Stimulated activated CD4-positive, alpha-beta T cell treated with anti-CD3 and anti-CD28 coated beads, Interleukin-12 subunit alpha, Interleukin-12 subunit beta, amount 100 ng/mL, for 48 hours (primary cell): ENCODE measurements around the gene GRIN1.
"Not testable (repeated sequence)": the region's sequence is repeated elsewhere in the genome, so short reads cannot be mapped to it uniquely, and the experiment has no call there.

Experiments used
- DNase-seq, 3 donors: peaks; one replicate each; pipeline ENCODE4 v3.0.0-alpha.2; 2020; ENCODE audit warnings: low read depth in 2 of 3, low spot score in 1 of 3

Gene GRIN1

DNA sequence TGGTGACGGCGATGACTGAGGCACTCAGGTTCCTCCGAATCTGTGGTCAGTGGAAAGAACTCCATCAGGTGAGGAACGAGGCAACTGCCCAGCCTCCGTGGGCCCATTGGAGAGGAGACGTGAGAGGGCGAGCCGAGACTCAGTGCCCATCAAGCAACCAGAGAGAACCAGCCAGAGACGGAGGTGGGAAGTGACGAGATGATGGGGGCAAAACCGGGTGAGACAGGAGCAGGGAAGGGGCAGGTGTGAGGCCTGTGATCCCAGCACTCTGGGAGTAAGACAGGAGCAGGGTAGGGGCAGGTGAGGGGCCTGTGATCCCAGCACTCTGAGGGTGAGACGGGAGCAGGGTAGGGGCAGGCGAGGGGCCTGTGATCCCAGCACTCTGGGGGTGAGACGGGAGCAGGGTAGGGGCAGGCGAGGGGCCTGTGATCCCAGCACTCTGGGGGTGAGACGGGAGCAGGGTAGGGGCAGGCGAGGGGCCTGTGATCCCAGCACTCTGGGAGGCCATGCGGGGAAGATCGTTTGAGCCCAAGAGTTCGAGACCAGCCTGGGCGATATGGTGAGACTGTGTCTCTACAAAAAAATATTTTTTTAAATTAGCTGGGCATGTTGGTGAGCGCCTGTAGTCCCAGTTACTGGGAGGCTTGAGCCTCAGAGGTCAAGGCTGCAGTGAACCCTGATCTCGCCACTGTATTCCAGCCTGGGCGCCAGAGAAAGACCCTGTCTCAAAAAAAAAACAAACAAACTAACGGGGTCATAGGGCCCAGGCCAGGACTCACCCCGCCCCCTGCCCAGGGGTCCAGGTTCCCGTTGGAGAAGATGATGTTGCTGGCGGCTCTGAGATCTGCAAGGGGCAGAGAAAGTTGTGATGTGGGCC, 27.8 kb upstream of the GRIN1 start:
- no peak for DNase-seq

DNA sequence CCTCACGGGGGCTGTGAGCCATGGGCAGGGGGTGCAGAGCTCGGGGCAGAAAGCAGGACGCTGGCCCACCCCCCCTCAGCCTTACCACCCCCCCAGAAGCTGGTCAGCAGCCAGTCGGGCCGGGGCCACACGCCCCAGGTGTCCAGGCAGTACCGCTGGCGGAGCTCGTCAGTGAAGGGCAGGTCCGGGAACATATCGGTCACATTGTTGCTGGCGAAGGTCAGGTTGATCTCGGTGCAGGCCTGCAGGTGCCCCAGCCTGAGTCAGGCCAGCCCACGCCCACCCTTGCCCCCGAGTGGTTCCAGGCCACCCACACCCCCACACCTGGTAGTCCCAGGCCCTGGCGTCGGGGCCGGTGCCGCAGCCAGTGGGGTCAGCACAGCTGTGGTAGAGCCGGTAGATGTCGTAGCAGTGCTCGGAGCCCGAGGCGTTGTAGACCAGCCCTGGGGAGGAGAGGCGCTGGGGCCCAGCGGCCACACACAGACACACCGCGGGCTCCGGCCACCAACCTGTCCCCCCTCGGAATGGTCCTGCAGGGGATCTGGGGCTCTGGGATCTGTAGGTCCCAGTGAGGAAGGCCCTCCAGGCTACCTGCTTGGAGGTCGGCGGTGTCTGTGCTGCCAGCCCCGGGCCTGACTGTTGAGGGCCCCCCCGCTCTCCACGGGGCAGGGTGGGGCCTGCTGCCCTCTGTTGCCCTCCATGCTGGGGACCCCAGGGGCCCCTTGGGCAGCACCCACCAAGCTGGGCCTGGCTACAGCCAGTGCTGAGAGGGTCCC, 27.0 kb upstream of the GRIN1 start:
- DNase-seq = no peak

DNA sequence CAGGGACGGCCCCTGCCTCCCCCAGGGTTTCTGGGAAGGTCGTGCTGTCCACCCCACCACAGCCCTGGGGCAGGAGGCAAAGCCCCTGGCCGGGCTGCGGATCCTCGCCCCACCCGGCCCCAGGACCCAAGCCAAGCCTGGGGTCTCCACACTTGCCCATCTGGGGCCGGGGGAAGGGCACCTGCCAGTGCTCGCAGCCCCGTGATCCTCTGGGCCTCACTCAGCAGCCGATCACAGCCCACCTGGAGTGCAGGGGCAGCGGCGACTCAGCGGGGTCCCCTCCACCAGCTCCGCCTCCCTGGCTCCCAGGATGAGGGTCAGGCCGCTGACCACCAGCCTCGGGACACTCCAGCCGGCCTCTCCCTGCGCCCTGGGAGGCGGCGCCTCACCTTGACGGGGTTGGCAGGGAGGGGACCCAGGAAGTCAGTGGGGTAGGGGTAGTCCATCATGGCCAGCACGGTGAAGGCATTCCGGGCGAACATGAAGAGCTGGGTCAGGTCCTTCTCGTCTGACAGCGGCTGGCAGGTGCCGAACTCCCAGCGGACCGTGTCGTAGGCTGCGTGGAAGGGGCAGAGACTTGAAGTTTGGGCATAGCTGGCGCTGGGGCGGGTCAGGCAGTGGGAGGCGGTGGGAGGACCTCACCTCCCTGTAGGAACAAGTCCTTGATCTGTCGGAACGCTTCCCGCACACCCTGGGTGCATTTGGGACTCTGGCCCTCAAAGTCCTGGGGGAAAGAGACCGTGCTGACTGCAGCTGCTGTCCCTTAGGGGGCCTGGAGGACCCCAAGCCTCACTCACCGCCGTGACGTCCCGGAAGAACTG, 26.2 kb upstream of the GRIN1 start:
- DNase-seq = no peak

DNA sequence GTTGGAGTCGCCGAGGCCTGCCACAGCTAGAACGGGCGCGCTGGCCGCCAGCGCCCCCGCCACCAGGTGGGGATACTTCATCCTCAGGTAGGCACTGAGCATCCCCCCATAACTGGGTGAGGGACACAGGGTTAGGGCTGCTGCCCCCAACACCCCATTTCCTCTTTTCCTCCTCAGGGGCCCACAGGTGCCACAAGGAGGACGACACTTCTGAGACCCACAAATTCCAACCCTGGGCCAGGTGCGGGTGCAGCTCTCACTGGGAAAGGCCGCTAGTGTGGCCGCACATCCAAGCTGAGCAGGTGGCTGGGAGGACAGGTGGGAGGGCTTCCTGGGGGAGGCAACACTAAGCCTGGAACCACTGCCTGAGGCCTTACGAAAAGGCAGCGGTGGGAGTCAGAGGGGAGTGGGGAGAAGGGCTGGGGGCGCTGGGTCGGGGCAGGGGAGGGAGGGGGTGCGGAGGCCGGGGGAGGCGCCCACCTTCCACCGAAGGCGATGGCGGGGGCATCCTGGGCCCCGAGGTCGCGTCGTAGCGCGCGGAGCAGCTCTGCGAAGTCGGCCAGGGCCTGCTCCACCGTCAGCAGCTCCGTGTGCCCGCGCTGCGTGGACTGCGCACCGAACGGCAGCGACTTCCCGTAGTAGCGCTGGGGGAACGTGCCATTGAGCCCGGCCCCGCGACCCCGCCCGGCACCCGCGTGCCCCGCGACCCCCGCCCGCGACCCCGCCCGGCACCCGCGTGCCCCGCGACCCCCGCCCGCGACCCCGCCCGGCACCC, 25.4 kb upstream of the GRIN1 start:
- peak in 1 of 3 donors; percentile 28 for DNase-seq

DNA sequence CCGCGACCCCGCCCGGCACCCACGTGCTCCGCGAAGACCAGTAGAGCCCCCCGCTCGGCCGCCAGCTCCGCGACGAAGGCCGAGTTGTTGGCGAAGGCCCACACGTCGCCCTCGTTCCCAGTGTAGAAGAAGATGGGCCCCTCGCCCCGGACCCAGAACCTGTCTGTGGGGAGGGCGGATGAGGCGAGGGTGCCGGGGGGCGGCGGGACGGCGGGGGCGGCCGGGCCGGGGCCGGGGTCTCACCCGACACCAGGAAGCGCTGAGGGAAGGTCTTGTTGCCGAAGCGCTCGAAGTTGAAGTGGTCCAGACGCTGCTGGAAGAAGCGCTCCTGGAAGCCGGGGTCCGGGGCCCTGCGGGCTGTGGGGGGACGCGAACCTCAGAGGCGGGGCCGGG, 24.7 kb upstream of the GRIN1 start:
- no peak for DNase-seq

DNA sequence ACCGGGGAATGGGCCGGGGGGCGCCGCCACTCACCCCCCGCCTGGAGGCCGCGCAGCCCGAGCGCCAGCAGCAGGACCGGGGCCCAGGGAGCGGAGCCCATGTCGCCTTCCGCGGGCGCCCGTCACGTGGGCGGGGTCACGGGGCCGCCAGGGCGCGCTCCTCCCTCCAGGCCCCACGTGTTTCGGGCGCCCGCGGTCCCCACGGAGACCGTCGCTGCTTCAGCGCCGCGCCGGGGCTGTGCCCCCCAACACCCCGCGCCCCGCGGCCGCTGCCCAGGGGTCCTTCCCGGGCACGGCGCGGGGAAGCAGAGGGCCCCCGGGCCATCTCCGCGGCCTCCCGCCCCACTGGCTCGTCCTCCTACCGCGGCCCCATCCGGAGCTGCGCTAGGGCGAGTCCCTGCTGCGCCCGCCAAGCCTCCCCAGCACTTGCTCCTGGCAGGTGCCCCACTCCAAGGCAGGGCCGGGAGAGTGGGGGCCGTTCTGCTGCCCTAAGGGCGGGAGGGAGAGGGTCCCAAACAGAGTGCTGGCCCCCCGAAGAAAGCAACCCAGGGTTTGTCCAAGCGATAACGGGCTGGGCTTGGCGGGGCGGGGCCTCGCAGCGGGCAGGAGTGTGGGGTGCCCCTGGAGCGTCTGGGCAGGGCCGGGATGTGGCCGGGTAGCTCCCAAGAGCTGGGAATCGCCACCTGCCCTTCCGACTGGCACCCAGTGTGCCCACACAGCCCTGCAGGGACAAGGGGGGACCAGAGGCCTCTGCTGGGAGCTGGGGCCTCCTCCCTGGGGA, 24.2 kb upstream of the GRIN1 start, which contains the start of gene DPP7:
Gene DPP7 (minus strand): TSS at position 121 of the 781 bp plus-strand sequence. CDS start 20 bp downstream, at position 101.
- peak; percentile 50 to 77 (median 60) for DNase-seq

DNA sequence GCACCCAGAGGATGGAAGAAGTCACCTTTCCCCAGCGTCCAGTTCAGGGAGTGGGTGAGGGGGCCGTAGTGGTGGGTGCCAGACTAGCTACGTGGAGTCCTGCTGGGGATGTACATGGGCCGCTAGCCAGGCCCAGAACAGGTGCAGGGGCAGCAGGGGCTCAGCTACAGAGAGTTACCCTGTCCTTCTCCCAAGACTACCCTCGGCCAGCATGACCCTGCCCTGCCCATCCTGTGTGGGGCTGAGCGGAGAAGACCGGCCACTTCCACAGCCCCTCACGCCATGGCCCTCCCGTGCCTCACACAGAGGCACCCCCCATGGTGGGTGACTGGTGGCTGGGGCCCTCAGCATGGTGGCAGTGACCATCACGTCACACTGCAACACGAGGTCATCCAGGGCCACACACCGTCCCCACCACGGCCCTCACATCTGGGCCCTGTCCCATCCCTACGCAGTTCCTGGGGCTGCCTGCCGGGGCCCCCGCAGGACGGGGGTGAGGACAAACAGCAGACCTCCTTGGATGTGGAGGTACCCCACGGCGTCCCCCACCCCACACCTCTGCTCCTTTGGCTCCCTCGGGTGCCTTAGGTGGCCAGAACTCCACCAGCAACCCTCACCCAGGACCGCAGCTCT, 23.4 kb upstream of the GRIN1 start:
- DNase-seq = no peak

DNA sequence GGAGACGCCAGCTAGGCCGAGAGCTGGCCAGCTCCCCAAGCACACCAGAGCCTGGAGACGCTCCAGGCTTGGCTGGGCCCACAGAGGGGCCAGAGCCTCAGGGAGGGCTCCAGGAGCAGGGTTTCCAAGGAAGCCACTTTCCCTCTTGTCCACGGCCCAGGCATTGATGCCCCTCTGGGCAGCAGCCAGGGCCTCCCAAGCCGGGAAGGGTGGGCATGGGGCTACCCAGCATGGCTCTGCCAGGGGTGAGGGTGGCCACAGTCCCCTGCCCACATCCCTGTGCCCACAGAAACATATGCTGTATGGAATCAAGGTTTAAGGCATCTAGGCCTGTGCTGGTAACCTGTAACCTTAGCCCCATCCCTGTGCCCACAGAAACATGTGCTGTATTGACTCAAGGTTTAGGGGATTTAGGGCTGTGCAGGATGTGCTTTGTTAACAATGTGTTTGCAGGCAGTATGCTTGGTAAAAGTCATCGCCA, 22.9 kb upstream of the GRIN1 start:
- DNase-seq = no peak

DNA sequence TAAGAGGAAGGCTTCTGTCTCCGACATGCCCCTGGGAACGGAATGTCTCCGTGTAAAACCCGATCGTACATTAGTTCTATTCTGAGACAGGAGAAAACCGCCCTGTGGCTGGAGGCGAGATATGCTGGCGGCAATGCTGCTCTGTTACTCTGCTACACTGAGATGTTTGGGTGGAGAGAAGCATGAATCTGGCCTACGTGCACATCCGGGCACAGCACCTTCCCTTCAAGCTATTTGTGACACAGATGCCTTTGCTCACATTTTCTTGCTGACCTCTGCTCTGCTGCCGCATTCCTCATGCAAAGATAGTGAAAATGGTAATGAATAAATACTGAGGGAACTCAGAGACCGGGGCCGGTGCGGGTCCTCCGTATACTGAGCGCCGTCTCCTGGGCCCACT, 22.2 kb upstream of the GRIN1 start:
- DNase-seq = no peak

DNA sequence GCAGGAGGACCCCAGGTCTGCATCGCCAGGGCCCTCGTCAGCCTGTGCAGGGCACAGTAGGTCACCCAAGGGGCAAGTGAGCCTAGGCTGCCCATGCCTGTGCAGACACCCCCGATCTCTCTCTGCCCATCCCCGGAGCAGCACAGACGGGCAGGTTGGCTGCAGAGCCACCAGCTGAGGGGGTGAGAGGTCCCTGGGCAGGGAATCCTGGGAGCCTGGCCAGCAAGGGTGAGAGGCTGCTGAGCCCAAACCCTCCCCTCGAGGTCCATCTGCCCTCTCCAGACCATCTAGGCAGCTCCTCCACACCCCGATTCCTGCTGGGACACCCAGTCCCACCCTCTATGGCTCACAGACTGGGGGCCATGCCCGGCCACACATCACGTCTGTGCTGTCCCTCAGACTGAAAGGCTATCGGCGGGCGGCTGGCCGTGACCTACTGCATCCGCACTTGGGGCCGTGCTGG, 21.7 kb upstream of the GRIN1 start:
- DNase-seq = no peak

DNA sequence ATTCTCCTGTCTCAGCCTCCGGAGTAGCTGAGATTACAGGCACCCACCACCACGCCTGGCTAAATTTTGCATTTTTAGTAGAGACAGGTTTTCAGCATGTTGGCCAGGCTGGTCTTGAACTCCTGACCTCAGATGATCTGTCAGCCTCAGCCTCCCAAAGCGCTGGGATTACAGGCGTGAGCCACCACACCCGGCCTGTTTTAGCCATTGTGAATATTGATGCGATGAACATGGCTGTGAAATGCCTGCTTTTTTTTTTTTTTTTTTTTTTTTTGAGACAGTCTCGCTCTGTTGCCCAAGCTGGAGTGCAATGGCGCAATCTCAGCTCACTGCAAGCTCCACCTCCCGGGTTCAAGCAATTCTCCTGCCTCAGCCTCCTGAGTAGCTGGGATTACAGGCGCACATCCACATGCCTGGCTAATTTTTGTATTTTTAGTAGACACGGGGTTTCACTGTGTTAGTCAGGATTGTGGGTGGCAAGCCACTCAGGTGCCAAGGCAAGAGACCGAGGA, 20.8 kb upstream of the GRIN1 start:
- not testable (repeated sequence) for DNase-seq

DNA sequence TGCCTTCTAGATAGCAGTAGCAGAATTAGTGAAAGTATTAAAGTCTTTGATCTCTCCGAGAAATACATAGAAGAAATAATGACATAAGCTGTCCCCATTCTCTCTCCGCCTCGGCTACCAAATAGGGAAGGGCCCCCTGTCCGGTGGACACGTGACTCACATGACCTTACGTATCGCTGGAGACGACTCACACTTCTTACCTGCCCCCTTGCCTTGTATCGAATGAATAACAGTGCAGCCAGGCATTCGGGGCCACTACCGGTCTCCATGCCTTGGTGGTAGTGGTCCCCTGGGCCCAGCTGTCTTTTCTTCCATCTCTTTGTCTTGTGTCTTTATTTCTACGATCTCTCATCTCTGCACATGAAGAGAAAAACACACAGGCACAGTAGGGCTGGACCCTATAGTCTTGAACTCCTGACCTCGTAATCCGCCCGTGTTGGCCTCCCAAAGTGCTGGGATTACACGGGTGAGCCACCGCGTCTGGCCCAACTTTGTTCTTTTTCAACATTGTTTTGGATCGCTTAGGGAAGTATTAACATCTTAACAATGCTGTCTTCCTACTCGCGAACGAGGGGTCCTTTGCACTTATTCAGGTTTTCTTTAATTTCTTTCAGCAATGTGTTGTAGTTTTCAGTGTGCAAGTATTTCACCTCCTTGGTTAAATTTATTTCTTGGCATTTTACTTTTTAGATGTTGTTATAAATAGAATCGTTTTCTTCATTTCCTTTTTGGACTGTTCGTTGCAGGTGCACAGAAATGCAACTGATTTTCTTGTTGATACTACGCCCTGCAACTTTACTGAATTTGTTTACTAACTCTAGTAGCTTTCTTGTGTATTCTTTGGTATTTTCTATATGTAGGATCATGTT, 16.8 kb upstream of the GRIN1 start:
- not testable (repeated sequence) for DNase-seq

DNA sequence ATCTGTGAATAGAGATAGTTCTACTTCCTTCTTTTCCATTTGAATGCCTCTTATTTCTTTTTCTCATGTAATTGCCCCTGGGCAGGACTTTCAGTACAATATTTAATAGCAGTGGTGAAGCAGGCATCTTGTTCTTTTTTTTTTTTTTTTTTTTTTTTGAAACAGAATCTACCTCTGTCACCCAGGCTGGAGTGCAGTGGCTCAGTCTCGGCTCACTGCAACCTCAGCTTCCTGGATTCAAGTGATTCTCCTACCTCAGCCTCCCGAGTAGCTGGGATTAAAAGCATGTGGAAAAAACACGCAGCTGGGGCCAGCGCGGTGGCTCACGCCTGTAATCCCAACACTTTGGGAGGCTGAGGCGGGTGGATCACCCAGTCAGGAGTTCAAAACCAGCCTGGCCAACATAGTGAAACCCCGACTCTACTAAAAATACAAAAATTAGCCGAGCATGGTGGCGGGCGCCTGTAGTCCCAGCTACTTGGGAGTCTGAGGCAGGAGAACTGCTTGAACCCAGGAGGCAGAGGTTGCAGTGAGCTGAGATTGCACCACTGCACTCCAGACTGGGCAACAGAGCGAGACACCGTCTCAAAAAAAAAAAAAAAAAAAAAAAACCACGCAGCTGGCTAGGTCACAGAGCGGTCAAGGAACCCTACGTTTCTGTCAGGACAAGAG, 16.0 kb upstream of the GRIN1 start:
- not testable (repeated sequence) for DNase-seq

DNA sequence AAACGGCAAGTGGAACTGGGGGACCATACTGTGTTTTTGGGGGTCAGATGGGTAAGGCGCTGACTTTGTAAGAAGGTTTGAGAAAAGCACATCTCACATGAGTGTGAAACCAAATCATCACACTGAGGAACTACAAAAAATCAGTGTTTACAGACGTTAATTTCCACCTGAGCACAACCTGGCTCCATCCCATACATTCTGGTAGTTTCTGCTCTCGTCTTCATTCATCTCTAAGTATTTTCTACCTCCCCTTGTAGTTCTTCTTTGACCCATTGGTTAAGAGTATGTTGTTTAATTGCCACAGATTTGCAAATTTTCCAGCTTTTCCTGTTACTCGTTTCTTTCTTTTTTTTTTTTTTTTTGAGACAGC, 15.5 kb upstream of the GRIN1 start:
- no peak for DNase-seq

DNA sequence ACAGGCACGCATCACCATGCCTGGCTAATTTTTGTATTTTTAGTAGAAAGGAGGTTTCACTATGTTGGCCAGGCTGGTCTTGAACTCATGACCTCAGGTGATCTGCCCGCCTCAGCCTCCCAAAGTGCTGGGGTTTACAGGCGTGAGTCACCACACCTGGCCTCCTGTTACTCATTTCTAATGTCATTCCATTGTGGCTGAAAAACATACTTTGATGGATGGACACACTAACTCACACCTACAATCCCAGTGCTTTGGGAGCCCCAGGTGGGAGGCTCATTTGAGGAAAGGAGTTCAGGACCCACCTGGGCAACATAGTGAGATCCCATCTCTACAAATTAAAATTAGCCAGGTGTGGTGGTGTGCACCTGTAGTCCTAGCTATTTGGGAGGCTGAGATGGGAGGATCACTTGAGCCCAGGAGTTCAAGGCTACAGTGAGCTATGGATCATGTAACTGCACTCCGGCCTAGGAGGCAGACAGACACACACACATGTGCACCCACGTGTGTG, 14.9 kb upstream of the GRIN1 start:
- not testable (repeated sequence) for DNase-seq

DNA sequence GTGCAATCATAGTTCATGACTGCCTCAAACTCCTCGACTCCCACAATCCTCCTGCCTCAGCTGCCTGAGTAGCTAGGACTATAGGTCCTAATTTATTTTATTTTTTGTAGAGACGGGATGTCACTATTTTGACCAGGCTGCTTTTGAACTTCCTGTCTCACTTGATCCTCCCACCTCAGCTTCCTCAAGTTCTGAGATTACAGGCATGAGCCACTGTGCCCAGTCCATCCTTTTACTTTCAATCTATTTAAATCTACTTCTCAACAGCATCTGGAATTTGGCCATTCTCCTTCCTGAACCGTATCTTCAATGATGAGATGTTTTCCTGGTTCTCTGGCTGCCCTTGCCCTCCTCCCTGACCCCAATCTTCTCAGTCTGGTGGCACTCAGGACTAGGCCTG, 12.2 kb upstream of the GRIN1 start:
- DNase-seq = no peak
